Head of caudate nucleus (tissue), 42 donors: ENCODE results near the gene URI1.

Experiments used
- DNase-seq, 42 donors: peaks; one replicate each; pipeline versions ENCODE4 v3.0.0 to v3.0.0-alpha.2; 2020 to 2021; ENCODE audit warnings: mixed read lengths in 7 of 42
- intact Hi-C: fragments of 100-400 bp; cut with DNase I; formaldehyde crosslinking; loops from one replicate; pipeline ENCODE4 v1.15.0; 2022

URI1 gene

DNA sequence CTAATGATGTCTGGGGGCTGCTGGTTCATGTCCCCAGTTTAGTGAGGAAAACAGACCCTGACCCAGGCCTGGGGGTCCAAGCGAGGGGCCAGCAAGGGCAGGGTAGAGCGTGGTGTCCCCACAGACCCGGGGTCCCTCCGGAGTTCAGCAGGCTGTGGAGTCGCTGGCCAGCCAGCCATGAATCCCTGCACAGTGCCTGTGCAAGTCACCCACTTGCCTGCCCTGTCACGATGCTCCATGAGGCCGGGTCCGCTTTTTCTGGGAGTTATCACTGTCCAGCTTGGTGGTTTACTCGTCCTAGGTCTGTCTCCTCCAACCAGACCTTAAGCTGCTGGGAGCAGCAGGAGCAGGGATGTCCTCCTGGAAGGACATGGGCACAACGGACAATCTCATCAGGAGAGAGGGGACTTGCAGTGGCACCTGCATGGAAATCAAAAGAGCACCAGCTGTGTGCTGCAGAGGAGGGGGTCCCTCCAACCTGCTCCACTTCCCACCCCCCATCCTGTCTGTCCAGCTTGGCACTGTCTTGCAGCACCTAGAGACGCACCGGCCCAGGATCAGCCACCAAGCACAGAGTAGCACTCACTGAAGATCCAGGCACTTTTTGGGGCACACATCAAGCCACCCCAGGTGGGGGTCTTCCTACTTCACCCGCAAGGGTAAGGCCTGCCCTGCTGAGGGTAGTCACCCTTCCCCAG, 121.8 kb downstream of the URI1 start:
- peak in 6 of 42 donors; percentile 6 to 34 (median 14) for DNase-seq
- intact Hi-C loops = loop anchor here (10.0 kb wide), 1 partner anchor 591 kb away; no protein-coding TSS in a partner anchor

- intact Hi-C loops = loop anchor here (10.0 kb wide), 1 partner anchor 590 kb away; no protein-coding TSS in a partner anchor
Observed at GRCh38 chr19:30064348-30064699, 122.3 kb downstream of the URI1 start.

GRCh38 chr19:30064771-30065494, 122.9 kb downstream of the URI1 start:
- intact Hi-C loops = loop anchor here (10.0 kb wide), 1 partner anchor 590 kb away; no protein-coding TSS in a partner anchor
- peak in 8 of 42 donors; percentile 5 to 41 (median 12) for DNase-seq

More at GRCh38 chr19:30064348-30064699, 122.3 kb downstream of the URI1 start:
- DNase-seq = peak in 7 of 42 donors; percentile 6 to 43 (median 13)

DNA sequence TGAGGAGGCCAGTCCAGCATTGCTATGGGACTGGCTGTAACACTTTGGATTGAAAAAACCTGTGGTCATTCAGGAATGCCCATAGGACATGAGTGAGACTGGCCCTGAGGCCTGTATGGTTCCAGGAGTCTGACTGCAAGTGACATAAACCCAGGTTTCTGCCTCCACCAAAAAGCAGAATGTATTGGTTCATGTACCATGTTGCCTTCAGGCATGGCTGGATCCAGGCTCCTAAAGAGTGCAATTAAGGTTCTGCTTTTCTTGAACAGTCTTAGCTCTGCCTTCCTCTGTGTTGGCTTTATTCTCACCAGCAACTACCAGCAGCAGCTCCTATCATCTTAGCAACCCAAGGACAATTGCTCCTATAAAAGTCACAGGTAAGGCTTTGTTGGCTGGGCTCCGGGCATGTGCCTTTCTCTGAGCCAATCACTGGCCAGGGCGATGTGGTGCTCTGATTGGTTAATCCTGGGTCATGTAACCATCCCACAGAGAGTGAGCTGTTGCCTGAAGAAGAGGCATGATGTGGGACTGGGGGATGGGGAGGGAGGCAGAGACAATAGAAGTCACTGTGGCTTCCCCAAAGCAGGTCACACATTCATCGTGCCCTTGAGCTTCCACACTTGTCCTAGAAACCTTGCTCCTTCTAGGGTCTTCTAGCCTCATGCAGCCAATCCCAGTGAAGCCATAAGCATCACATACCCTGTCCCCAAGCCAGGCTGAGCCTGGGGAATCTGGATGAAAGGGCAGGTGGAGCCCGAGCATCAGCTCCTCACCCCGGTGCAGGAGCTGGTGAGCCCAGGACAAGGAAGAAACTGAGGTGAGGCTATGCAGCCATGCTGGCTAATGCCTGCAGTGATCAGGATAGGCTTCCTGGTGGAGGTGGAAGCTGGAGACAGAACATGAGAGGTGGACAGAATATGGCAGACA, 123.9 kb downstream of the URI1 start:
- intact Hi-C loops = loop anchor here (10.0 kb wide), 1 partner anchor 589 kb away; no protein-coding TSS in a partner anchor
- peak in 12 of 42 donors; percentile 6 to 38 (median 15) for DNase-seq
